Heart right ventricle (tissue), 16 donors: ENCODE results near the gene CDHR3. TPM values are rescaled to one million over a fixed set of nuclear protein-coding genes. Genes with fewer than 3 reads are reported as not detected.

Source experiments
- ATAC-seq, 8 donors: fragments of 200-7000 bp; cut with Tn5 transposase; one replicate each; pipeline ENCODE4 v1.9.1; 2020; ENCODE audit warnings: mild to moderate bottlenecking in 8 of 8, moderate library complexity in 8 of 8, moderate number of reproducible peaks in 1 of 8
- DNase-seq, 2 donors: peaks; one replicate each; pipeline ENCODE4 v3.0.0-alpha.2; 2020
- H3K27ac ChIP-seq, 10 donors: fragments of 200-600 bp; sonication (generic) in 2 of 10; one replicate each; pipeline versions ENCODE4 v1.5.0 to v1.8.0; 2020 to 2022; ENCODE audit warnings: mild to moderate bottlenecking in 3 of 10
- H3K27me3 ChIP-seq, 7 donors: fragments of 200-600 bp; one replicate each; pipeline ENCODE4 v1.8.0; 2021 to 2022; ENCODE audit warnings: mild to moderate bottlenecking in 2 of 7
- H3K36me3 ChIP-seq, 9 donors: fragments of 200-600 bp; sonication (generic) in 1 of 9; one replicate each; pipeline versions ENCODE4 v1.5.0 to v1.8.0; 2020 to 2022; ENCODE audit warnings: mild to moderate bottlenecking in 2 of 9
- H3K4me1 ChIP-seq, 9 donors: fragments of 200-600 bp; sonication (generic) in 1 of 9; one replicate each; pipeline versions ENCODE4 v1.5.0 to v1.8.0; 2020 to 2022; ENCODE audit warnings: mild to moderate bottlenecking in 4 of 9
- H3K4me3 ChIP-seq, 10 donors: fragments of 200-600 bp; sonication (generic) in 2 of 10; one replicate each; pipeline versions ENCODE4 v1.5.0 to v1.8.0; 2020 to 2022; ENCODE audit warnings: mild to moderate bottlenecking in 7 of 10, moderate library complexity in 2 of 10
- H3K9me3 ChIP-seq, 11 donors: fragments of 200-600 bp in 10 of 11; sonication (generic) in 2 of 11; one replicate each; pipeline versions ENCODE4 v1.5.0 to v1.8.0; 2013 to 2022; ENCODE audit warnings: mild to moderate bottlenecking in 2 of 11, control low read depth in 1 of 11, moderate library complexity in 1 of 11
- CTCF ChIP-seq, 9 donors: fragments of 200-600 bp; sonication (generic) in 2 of 9; IDR thresholded peaks; one replicate each; pipeline versions ENCODE4 v1.5.0 to v1.8.0; 2021 to 2022; ENCODE audit warnings: antibody characterized with exemption in 9 of 9, mild to moderate bottlenecking in 5 of 9, moderate library complexity in 1 of 9
- WGBS, 2 donors: extraction: QIAGEN DNeasy Blood & Tissue Kit; methylation state at CpG; one replicate each; pipeline ENCODE4 v1.1.7; 2013; ENCODE audit warnings: inconsistent platforms in 1 of 2; 5-methylcytosine and 5-hydroxymethylcytosine counted together
- intact Hi-C, 10 donors: fragments of 100-400 bp; cut with DNase I; formaldehyde crosslinking; loops; one replicate each; pipeline versions ENCODE4 v1.11.1 to v1.14.2; 2022
- polyA plus RNA-seq, 2 donors: library from polyadenylated mRNA; stranded (reverse); fragments of 200-250 nt; gene quantifications; one replicate each; pipeline ENCODE4 v1.2.3, GENCODE V29; 2013
- total RNA-seq, 10 donors: library from RNA; stranded (reverse); fragmentation: NEBNext Ultra II Directional in 3 of 10; extraction: Animal tissue kit (Norgen Biotek cat#: 25700) in 3 of 10; gene quantifications; one replicate each; pipeline versions ENCODE4 v1.2.1 to v1.2.4, GENCODE V29; 2021 to 2023
- donor health status: Arrhythmogenic right ventricular cardiomyopathy.
- donor health status: ischemic (EF 13 %, LVEDD 7.1; RV severe dilation, severe dysfunction).
- donor health status: healthy with polysubstance abuse.
- donor health status: DM: no; HTN: yes; CAD: no.
- donor health status: DM: no; HTN: no; CAD: no.
- donor health status: ischemic (EF 25% LVEDD 6.9; RV normal size, moderate dysfunction).
- donor health status: ischemic (EF 25% LVEDD 5.7; RV mildly dilated, moderate dysfunction).
- donor health status: healthy.
- donor health status: DM: yes; HTN: yes; CAD: no.
- donor health status: Ischemic cardiomyopathy.
- donor health status: ischemic (EF 35%, LVEDD 5.7; RV mildly dilated, moderate dysfunction).
- donor health status: nonischemic (EF 11% LVEDD 7.7; RV severe dilation, severe dysfunction).
- donor health status: DM: yes; HTN: yes; CAD: no.
- donor health status: PGD.
- donor health status: ischemic (EF 29% LVEDD 5.4; RV normal size, mild dysfunction).
- donor health status: nonischemic (EF 23%, LVEDD 6.1; RV moderate dilation, normal function).

Gene CDHR3
- total and polyA plus RNA-seq, 12 donors = 0.59 to 14.2 (median 1.9) TPM

GRCh38 chr7:105992905-105993304 is 29.8 kb downstream of the CDHR3 start:
- TF ChIP-seq CTCF (IDR thresholded peaks at IDR 0.05) = no peak
- DNase-seq (no peak), ATAC-seq (no peak)
- Histone ChIP-seq H3K9me3 (no peaks in the 10 kb centered on the region), H3K27ac (no peak overlapping the region), H3K4me3 (no peak overlapping the region), H3K27me3 (no peaks in the 10 kb centered on the region), H3K4me1 (peaks cover 0 to 12% (median 6%) of the 10 kb centered on the region in 9 donors), H3K36me3 (no peaks in the 10 kb centered on the region)
- intact Hi-C loops = no loop called here
- 85 to 90% methylated on average over 7 of the region's 7 CpGs for WGBS, 2 donors

GRCh38 chr7:105996860-105997737 is 34.0 kb downstream of the CDHR3 start:
- H3K36me3 ChIP-seq = no peaks in the 10 kb centered on the region
- no peaks in the 10 kb centered on the region for H3K9me3 ChIP-seq
- H3K27me3 ChIP-seq = peaks cover 0 to 9% (median 0%) of the 10 kb centered on the region in 7 donors
- H3K27ac ChIP-seq = no peak overlapping the region
- DNase-seq (no peak), ATAC-seq (no peak)
- WGBS, 2 donors = 56 to 57% methylated on average over 5 of the region's 5 CpGs
- no peak for TF ChIP-seq CTCF (IDR thresholded peaks at IDR 0.05)
- H3K4me3 ChIP-seq = no peak overlapping the region
- H3K4me1 ChIP-seq = no peaks in the 10 kb centered on the region
- intact Hi-C loops = no loop called here

GRCh38 chr7:105999256-105999655 is 36.2 kb downstream of the CDHR3 start:
- Histone ChIP-seq H3K9me3 (no peaks in the 10 kb centered on the region), H3K27me3 (peaks cover 0 to 9% (median 0%) of the 10 kb centered on the region in 7 donors), H3K36me3 (no peaks in the 10 kb centered on the region), H3K4me3 (no peak overlapping the region), H3K27ac (no peak overlapping the region), H3K4me1 (no peaks in the 10 kb centered on the region)
- intact Hi-C loops = no loop called here
- ATAC-seq = no peak
- DNase-seq = no peak
- WGBS, 2 donors = 86% methylated on average over 5 of the region's 5 CpGs
- no peak for TF ChIP-seq CTCF (IDR thresholded peaks at IDR 0.05)

GRCh38 chr7:106001196-106001595 is 38.1 kb downstream of the CDHR3 start:
- Histone ChIP-seq H3K27me3 (peaks cover 0 to 9% (median 0%) of the 10 kb centered on the region in 7 donors), H3K4me3 (no peak overlapping the region), H3K4me1 (no peaks in the 10 kb centered on the region), H3K27ac (no peak overlapping the region), H3K9me3 (peaks cover 0 to under 1% (median 0%) of the 10 kb centered on the region in 11 donors), H3K36me3 (no peaks in the 10 kb centered on the region)
- 51 to 57% methylated on average over 7 of the region's 7 CpGs for WGBS, 2 donors
- ATAC-seq (peak in 5 of 8 donors; percentile 30 to 82 (median 52)), DNase-seq (no peak)
- no peak for TF ChIP-seq CTCF (IDR thresholded peaks at IDR 0.05)
- intact Hi-C loops = loop anchor here in 4 of 10 donors (10.0 kb wide), 2 partner anchors 126 to 346 kb away; partner anchors contain the start of gene ATXN7L1 (in 1 of the 4)
